Measurements from ENCODE around the gene IL17B.

The IL17B gene

DNA sequence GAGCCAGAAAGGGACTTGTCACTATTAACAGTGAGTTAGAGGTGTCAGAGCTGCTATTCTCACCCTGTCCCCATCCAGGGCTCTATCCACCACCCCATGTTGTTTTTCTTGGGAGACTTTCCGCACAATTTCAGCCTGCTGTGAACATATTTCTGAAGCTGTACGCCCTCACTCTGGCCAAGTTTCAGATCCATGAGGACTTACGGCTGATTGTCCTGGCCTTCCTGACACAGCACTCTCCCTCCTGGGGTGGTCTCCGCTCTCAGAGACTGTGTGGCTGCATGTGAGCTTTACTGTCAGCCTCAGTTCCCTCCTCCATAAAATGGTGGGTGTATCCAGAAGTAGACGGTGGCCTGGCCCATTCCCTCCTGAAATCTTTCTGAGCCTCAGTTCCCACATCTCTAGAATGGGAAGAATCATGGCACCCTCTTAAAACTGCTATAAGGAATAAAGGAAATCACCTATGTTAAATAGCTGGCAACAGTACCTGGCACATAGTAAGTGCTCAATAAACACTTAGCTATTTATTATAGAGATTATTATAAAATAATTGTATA is 804 bp upstream of the IL17B start:
- no peak for DNase-seq (ENCODE audit: low read depth, low spot score)

DNA sequence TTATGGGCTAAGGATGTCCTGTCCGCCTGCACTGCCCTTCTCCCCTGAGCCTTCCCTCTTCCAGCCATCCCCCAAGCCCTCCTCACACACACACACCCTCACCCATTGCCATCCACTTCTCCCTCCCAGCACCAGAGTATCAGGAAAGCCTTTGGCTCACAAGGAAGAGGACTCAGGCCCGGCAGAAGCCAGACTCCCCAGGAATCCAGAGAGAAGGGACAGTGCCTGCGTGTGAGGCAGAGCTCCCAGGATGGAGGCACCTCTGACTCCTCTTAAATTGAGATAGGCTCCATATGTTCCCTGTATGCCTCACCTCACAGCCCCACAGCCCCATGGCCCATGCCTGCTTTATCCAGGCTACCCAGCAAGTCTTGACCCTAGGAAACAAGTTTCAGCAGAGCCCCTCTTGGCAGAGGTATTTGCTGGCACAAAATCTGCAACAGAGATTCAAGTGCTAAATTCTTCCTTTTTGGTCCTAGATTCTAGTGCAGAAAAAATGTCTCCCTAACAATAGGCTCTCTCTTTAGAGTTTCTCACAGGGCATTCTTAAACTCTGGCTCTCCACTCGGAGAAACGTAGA is 761 bp downstream of the IL17B start:
- no peak for DNase-seq (ENCODE audit: low read depth, low spot score)

DNA sequence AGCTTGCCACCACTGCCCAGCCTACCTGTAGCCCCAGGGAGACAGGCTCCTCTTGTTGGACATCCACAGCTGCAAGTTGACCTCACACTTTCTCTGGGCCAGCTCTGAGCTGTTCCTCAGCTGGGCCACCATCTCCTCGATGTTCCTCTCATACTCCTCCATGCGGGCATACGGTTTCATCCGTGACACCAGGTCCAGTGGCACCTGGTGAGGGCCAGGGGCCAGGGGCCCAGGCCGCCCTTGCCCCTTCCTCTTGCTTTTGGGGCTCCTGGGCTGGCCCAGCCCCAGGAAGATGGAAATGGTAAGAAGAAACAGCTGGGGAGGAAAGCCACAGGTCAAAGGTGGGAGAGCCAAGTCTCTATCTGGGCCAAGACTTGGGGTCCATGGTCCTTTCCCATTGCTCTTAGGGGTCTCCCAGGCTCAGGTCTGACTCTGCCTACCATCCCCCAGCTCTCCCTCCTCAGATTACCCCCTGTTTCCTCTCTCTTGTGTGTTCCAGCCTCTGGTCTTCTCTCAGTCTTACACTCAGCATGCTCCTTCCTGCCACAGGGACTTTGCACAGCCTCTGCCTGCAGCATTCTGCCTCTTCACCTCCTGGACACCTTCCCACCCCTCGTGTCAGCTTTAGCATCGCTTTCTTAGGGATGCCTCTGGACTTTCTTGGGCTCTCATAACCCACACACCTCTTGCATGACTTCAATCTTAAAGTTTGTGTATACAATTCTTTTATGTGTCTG is 2.2 kb downstream of the IL17B start:
- no peak for DNase-seq (ENCODE audit: low read depth, low spot score)

DNA sequence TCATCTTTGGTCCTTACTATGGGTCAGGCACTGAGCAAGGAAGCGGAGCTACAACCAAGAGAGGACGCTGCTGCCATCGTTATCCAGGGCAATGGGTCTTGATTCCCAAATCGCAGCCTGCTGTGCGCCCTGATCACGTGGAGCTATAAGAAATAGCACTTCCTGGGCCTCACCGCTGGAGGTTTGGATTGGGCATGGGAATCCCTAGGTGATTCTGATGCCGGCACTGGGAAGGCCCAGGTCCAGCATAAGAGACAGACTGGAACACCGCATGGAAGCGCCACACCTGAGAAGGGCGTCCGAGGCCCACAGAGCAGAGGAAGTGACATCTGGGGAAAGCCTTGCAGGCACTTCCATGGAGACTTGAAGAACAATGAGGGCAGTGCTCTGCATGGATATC is 3.0 kb downstream of the IL17B start:
- DNase-seq (ENCODE audit: low read depth, low spot score), result no peak

DNA sequence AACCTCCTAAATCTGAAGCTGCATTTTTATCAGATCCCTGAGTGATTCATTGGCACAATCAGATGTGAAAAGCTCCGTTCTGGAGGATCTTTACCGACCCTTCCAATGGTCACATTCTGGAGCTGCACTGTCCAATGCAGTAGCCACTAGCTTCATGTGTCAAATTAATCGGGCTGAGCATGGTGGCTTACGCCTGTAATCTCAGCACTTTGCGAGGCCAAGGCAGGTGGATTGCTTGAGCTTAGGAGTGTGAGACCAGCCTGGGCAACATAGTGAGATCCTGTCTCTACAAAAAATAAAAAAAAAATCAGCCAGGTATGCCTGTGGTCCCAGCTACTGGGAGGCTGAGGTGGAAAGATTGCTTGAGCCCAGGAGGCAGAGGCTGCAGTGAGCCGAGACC is 3.7 kb downstream of the IL17B start:
- DNase-seq (ENCODE audit: low read depth, low spot score), result no peak

DNA sequence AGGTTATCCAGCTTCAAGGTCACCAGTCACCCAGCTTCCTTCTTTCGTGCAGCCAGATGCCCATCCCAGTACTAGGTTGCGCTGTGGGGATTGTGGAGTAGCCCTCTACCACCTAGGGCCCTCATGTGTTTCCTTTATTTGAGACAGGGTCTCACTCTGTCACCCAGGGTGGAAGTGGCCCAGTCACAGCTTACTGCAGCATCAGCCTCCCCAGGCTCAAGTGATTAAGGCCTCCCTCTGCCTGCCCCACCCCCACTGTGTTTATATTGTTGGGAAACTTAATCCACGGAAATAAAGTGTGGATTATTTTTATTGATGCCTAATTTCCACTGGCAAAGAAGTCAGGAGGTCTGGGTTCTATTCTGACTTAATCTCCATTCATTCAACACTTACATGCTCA is 4.3 kb downstream of the IL17B start:
- no peak for DNase-seq (ENCODE audit: low read depth, low spot score)

DNA sequence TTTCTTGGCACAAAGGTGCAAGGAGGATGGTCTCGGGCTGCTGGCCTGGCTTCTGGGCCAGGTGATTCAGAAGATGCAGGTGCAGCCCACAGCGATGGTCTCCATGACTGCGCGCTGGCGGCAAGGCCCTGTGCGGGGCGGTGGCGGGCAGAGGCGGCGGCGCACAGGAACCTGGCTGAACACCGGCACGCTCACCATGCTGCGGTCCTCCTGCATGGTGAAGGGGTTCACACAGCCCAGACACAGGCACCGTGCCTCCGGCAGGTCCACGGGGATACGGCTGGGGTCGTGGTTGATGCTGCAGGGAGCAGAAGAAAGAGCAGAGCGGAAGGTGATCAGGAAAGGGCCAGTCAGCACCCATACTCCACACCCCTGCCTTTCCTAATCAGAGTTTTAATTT is 4.8 kb downstream of the IL17B start:
- DNase-seq (ENCODE audit: low read depth, low spot score), result no peak

DNA sequence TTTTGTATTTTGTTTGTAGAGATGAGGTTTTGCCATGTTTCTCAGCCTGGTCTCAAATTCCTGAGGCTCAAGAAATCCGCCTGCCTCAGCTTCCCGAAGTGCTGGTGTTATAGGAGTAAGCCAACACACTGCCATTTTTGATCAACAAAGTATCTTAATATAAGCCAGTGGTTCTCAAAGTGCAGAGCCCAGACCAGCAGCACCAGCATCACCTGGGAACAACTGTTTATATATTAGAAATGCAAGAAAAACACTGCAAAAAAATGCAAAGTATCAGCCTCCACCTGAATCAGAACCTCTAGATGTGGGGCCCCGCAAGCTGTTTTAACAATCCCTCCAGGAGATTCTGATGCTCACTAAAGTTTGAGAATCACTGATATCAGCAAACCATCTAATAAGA is 6.2 kb downstream of the IL17B start:
- DNase-seq (ENCODE audit: low read depth, low spot score), result no peak

DNA sequence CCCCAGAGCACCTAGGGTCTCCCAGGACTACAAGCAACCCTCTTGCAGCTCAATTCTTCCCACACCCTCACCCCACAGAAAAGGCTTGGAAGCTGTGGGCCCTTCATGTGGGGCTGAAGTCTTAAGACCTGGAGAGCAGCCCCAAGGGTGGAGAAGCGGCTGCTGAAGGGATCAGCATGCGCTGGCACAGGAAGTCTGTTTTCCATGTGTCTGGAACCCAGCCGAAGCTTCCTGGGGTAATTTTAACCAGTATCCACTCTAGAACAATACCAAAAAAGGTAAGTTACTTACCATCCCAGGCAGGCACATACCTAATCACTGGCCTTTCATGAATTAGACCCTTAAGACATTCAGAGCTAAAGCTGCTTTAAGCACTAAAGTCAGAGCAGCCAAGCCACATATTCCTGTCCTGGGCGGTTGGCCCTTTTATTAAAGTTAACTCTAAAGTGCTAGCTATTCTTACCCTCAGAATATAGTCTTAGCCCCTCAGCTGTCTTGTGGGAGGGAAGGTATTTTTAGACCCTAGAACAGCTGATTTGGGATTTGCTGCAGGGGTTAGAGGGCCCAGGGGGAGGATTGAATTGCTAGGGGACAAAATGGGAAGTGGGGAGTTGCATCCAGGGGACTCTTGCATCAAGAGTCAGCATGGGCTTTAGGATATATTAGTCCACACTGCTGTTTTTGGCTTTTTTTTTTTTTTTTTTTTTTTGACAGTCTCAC is 6.9 kb downstream of the IL17B start:
- no peak for DNase-seq (ENCODE audit: low read depth, low spot score)

DNA sequence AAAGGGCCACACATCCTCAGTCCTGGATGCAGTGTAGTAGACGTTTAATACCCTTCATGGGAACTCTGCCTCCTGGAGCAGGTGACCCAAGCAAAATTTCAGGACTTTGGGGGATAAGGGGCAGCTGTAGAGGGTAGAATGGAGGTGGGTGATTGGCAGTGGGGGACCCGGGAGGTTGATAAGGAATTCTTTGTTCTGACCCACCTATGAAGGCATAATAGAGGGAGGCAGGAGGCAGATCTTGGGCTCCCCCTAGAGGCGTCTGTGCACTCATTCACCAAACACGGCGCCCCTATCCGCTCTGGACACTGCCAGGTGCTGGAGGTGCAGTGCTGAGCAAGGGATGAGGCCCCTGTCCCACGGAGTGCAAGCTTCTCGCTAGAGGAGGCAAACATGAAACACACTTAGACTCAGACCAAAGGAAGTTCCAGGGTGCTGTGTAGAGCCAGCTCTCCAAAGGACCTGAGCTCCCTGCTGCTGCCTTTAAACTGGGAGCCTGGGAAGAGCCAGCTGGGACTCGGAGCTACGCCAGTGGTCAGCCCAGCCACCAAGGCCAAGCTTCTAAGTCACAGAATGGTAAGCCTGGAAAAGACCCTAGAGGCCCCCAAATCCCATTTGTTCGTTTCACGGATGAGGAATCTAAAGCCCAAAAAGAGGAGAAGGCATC is 7.7 kb downstream of the IL17B start:
- DNase-seq (ENCODE audit: low read depth, low spot score), result peak; percentile 68

DNA sequence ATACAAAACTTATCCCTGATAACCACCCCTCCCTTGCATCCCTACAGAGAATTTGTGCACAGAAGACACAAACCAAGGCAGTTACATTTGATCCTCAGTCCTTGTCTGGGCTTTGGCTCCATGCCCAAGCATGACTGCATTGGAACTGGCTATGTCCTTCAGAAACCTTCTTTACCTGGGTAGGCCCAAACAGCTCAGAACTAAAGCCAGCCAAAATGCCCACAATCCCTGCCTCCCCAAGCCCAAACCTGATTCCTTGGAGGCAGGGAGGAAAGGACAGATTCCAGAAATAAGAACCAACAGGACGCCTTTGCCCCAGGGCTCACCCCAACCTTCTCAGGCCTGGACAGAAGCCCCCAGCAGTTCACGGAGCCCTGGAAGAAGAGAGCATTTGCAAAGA is 8.2 kb downstream of the IL17B start:
- no peak for DNase-seq (ENCODE audit: low read depth, low spot score)

DNA sequence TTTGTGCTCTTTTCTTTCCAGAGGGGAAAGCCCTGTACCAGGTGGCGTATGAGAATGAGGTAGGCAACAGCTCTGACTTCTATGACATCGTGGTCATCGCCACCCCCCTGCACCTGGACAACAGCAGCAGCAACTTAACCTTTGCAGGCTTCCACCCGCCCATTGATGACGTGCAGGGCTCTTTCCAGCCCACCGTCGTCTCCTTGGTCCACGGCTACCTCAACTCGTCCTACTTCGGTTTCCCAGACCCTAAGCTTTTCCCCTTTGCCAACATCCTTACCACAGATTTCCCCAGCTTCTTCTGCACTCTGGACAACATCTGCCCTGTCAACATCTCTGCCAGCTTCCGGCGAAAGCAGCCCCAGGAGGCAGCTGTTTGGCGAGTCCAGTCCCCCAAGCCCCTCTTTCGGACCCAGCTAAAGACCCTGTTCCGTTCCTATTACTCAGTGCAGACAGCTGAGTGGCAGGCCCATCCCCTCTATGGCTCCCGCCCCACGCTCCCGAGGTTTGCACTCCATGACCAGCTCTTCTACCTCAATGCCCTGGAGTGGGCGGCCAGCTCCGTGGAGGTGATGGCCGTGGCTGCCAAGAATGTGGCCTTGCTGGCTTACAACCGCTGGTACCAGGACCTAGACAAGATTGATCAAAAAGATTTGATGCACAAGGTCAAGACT is 11.0 kb downstream of the IL17B start:
- DNase-seq (ENCODE audit: low read depth, low spot score), result no peak

DNA sequence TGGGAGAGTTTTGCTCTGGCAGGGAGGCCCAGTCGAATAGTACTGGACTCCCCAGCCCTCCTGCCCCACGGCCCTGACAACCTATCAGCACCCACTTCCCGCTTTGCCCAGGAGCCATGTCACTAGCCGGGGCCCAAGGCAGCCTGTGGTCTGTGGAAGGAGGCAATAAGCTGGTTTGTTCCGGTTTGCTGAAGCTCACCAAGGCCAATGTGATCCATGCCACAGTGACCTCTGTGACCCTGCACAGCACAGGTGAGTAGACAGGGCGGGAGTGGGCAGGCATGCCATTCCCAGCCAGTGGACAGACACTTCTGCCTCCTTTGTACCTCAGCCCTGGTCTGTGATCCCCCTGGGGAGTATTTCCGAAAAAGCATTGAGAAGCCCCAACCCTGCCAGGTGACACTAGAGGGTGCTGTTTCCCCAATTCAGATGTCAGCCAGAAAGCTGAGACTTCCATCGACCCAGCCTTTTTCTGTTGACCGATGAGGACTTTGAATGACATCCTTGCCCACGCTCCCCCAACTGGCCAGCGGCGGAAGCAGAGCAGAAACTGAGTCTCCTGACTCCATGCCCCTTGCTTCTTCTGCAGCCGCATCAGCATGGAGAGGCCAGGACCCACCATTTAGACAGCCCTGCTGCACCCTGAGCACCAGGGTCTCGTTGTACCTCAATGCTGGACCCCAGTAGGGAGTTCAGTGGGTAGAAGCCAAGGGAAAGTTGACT is 11.7 kb downstream of the IL17B start:
- peak; percentile 81 for DNase-seq (ENCODE audit: low read depth, low spot score)

DNA sequence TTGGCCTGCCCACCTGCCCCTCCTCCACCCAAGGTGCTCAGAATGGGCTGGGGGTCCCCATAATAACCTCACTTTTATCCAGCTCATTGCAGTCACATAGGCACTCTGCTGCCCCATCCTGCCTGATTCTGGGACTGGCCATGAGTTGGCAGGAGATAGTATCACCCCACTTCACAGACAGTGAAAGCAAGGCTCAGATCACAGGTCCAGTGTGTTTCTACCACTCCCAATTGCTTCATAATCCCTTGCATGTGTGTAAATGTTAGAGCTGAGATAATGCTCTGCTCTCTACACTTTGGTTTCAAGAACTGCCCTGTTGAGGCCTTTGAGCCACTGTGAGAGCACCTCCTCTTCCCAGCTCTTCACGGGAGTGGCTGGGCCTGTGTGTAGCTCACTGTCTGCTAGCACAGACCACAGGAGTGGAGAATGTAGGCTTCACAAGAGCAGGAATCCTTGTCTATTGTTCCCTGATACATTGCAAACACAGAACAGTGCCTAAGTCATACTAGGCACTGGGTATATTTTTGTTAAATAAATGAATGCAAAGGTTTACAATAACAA is 12.8 kb downstream of the IL17B start:
- DNase-seq (ENCODE audit: low read depth, low spot score), result no peak

DNA sequence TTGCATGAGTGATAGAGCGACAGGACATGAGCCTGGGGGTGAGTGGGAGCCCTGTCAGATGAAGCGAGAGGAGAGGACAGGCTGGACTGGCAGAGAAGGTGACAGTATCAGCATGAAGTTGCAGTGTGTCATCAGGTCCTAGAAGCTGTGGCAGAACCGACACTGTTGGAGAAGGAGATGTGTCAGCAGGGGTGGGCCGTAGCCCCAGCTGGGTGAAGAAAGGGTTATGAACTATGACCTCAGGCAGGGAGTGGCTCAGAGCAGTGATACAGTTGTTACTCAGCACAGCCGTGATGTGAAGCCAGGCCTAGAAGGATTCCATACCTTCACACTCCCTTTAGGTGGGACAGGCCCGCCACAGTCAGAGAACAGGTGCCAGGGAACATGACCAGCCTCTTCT is 13.7 kb downstream of the IL17B start:
- no peak for DNase-seq (ENCODE audit: low read depth, low spot score)

DNA sequence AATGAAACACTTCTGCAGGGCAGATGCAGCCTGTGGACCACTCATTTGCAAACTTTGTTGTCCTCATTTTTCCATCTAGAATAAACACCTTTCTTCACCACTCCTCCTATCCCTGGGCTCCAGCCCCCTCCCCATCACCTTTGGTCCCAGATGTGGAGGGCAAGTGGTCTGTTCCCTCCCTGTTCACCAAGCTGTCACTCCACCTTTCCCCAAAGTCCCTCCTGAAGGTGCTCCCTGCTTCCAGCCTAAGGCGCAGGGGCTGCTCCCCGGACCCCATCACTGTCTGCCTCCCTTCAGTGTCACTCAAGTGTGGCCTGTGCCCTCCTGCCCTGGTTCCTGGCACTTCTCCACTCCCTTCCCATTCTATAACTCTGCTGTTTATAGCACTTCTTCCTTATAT is 14.4 kb downstream of the IL17B start:
- no peak for DNase-seq (ENCODE audit: low read depth, low spot score)

DNA sequence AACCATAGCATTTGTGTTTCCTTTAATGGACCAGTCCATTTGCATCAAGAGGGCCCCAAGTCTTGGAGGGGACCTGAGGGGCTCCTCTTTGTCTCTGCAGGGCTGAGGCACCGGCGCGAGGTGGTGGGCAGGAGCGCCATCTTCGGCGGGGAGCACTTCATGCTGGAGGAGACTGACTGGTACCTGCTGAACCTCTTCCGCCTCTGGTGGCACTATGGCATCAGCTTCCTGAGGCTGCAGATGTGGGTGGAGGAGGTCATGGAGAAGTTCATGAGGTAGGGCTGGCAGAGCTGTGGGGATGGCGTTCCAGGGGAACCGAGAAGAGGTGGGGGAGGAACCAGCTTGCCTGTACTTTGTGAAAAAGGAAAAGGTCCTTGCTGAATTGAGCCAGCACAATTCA is 15.2 kb downstream of the IL17B start:
- DNase-seq (ENCODE audit: low read depth, low spot score), result no peak

DNA sequence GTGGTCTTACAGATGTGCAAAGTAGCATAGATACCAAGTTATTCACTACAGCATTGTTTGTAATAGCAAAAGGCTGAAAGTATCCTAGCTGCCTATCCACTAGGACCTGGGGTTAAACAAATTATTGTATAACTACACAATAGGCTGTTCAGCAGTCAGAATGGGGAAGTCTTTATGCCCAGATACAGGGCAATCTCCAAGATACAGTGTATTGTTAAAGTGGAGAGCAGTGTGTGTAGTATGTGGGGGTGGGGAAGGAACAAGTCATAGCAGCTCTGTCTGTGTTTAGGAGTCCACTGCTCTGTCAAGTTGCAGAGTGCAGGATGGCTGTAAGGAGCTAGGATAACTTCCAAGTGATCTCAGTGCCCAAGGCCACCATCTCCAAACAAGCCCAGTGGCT is 15.7 kb downstream of the IL17B start:
- no peak for DNase-seq (ENCODE audit: low read depth, low spot score)

DNA sequence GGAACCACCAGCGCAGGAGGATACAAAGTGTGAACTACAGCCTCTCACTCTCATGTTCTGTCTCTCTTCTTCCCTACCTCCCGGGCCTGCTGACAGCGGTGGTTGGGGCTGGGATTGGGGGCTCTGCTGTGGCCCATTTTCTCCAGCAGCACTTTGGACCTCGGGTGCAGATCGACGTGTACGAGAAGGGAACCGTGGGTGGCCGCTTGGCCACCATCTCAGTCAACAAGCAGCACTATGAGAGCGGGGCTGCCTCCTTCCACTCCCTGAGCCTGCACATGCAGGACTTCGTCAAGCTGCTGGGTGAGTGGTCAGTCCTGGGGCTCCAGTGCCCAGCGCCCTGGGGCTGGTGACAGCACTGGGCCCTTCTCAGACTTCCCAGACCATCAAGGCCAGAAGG is 16.6 kb downstream of the IL17B start:
- no peak for DNase-seq (ENCODE audit: low read depth, low spot score)

DNA sequence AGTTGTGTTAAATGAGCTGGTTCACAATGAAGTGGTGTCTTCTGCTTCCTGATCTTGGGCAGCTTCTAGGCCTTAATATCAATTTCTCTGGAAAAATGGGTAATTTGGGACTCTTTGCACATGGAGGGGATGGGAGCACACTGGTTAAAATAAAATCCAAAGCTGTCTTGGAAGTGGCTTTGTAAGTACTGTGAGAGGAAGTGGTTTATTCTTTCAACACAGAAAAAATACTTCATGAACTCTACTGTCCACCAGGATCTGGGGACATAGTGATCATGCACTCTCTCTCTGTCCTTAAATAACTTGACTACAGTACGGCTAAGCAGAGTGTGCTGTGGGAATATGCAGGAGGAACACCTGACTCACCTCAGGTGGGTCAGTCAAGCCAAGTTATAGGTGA is 18.8 kb downstream of the IL17B start:
- DNase-seq (ENCODE audit: low read depth, low spot score), result no peak
